Left lung (tissue), 10 donors: ENCODE measurements around the gene SMIM29. TPM values are rescaled to one million over a fixed set of nuclear protein-coding genes. Genes with fewer than 3 reads are reported as not detected.

Experiments
- ATAC-seq: fragments of 200-7000 bp; cut with Tn5 transposase; one replicate; pipeline ENCODE4 v1.9.1; 2020; ENCODE audit warnings: moderate library complexity
- DNase-seq, 4 donors: peaks; one replicate each; pipeline ENCODE4 v3.0.0-alpha.2; 2013 to 2020
- H3K27ac ChIP-seq, 2 donors: fragments of 200-600 bp; sonication (generic) in 1 of 2; one replicate each; pipeline versions ENCODE4 v1.5.0 to v1.8.0; 2020 to 2021
- H3K27me3 ChIP-seq, 2 donors: fragments of 200-600 bp; sonication (generic) in 1 of 2; one replicate each; pipeline versions ENCODE4 v1.5.0 to v1.8.0; 2020 to 2021
- H3K36me3 ChIP-seq, 2 donors: fragments of 200-600 bp; sonication (generic) in 1 of 2; one replicate each; pipeline versions ENCODE4 v1.5.0 to v1.8.0; 2020 to 2021
- H3K4me1 ChIP-seq, 2 donors: fragments of 200-600 bp; one replicate each; pipeline ENCODE4 v1.8.0; 2021
- H3K4me3 ChIP-seq, 2 donors: fragments of 200-600 bp; sonication (generic) in 1 of 2; one replicate each; pipeline versions ENCODE4 v1.5.0 to v1.8.0; 2020 to 2021; ENCODE audit warnings: mild to moderate bottlenecking in 1 of 2
- H3K9me3 ChIP-seq, 2 donors: fragments of 200-600 bp; sonication (generic) in 1 of 2; one replicate each; pipeline versions ENCODE4 v1.5.0 to v1.8.0; 2020 to 2021
- CTCF ChIP-seq, 2 donors: fragments of 200-600 bp; sonication (generic) in 1 of 2; IDR thresholded peaks; one replicate each; pipeline versions ENCODE4 v1.5.0 to v1.8.0; 2021; ENCODE audit warnings: antibody characterized with exemption in 2 of 2
- intact Hi-C, 2 donors: fragments of 100-400 bp; cut with DNase I; formaldehyde crosslinking; loops; one replicate each; pipeline versions ENCODE4 v1.11.2 to v1.14.2; 2022
- polyA plus RNA-seq, 6 donors: library from polyadenylated mRNA; unstranded; fragments of 120-200 nt; gene quantifications; one replicate each; pipeline ENCODE4 v1.2.1, GENCODE V29; 2013; ENCODE audit not compliant: insufficient read length in 6 of 6
- total RNA-seq, 2 donors: library from RNA; stranded (reverse); fragmentation: NEBNext Ultra II Directional; extraction: Animal tissue kit (Norgen Biotek cat#: 25700); gene quantifications; one replicate each; pipeline ENCODE4 v1.2.1, GENCODE V29; 2021
- donor health status: DM: no; HTN: yes; CAD: no.
- donor health status: DM: no; HTN: no; CAD: no.

Gene SMIM29
- total and polyA plus RNA-seq, 8 donors = 11.0 to 38.9 (median 13.4) TPM

DNA sequence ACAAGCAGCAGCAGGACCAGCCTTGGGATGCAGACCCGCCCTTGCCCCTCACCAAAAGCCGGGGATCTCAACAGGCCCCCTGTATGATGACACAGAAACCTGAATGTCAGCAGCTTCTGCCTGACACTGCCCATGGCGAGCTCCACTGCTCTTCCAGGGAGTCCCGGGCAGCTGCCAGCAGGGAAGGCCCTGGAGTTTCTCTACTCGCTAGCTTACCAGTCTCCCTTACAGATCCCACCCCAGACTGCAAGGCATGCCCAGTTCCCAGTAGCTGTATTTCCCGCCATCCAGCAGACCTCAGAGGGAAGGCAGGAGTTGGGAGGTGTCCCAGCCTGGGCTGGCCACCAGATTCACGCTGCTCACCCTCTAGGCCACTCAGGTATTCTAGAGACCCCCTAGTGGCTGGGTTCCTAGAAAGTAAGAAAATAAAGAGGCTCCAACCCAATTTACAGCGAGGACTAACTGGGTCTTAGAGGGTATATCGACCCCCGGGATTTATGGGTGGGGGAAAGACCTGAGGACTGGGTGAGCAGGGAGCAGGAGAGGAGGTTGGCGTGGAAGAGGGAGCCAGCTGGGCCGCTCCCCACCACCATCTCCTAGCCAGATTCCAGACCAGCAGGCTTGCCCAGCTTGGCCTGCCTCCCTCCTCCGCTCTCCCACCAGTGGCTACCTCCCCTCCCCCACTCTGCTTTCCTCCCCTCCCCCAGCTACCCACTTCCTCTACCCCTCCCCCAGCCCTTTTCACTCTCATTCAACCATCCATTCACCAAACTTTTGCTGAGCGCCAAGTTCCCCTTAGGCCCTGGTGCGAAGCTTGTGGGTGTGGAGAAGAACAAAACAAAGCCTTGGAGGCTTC, 21.8 kb downstream of the SMIM29 start:
- H3K9me3 ChIP-seq = no peaks in the 10 kb centered on the region
- H3K27me3 ChIP-seq = no peaks in the 10 kb centered on the region
- peaks cover 10 to 34% of the 10 kb centered on the region in 2 donors for H3K4me1 ChIP-seq
- H3K27ac ChIP-seq = no peak overlapping the region
- H3K4me3 ChIP-seq = no peak overlapping the region
- intact Hi-C loops = no loop called here
- no peaks in the 10 kb centered on the region for H3K36me3 ChIP-seq
- no peak for TF ChIP-seq CTCF (IDR thresholded peaks at IDR 0.05)
- DNase-seq (no peak), ATAC-seq (no peak)

GRCh38 chr6:34226066-34226465, 22.7 kb downstream of the SMIM29 start:
- Histone ChIP-seq H3K4me1 (peaks cover 10 to 34% of the 10 kb centered on the region in 2 donors), H3K4me3 (no peak overlapping the region), H3K27me3 (no peaks in the 10 kb centered on the region), H3K9me3 (no peaks in the 10 kb centered on the region), H3K27ac (no peak overlapping the region), H3K36me3 (no peaks in the 10 kb centered on the region)
- TF ChIP-seq CTCF (IDR thresholded peaks at IDR 0.05) = no peak
- no peak for DNase-seq
- intact Hi-C loops = no loop called here
- no peak for ATAC-seq

DNA sequence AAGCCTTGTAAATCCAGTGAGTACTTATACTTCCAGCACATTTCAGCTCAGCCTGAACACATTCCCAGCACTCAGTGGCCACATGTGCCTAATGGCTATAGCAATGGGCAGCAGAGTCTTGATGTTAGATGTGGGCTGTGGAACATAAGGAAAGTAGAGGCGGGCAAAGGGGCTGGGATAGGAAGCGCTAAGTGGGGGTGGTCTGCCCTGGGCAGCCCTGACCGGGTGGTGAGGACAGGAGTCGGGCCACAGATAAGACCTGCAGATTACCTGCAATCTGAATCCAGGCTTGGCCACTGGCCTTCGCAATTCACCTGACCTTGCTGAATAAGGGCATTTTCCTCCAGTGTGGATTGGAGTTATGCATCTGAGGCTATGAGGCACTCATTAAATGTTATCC, 23.3 kb downstream of the SMIM29 start:
- no peaks in the 10 kb centered on the region for H3K27me3 ChIP-seq
- ATAC-seq (no peak), DNase-seq (no peak)
- H3K4me3 ChIP-seq = no peak overlapping the region
- no peaks in the 10 kb centered on the region for H3K9me3 ChIP-seq
- H3K27ac ChIP-seq = no peak overlapping the region
- no peak for TF ChIP-seq CTCF (IDR thresholded peaks at IDR 0.05)
- intact Hi-C loops = no loop called here
- no peaks in the 10 kb centered on the region for H3K36me3 ChIP-seq
- H3K4me1 ChIP-seq = peaks cover 10 to 34% of the 10 kb centered on the region in 2 donors

GRCh38 chr6:34223956-34224940, 24.6 kb downstream of the SMIM29 start:
- Histone ChIP-seq H3K36me3 (no peaks in the 10 kb centered on the region), H3K9me3 (no peaks in the 10 kb centered on the region), H3K27me3 (no peaks in the 10 kb centered on the region), H3K4me3 (peak overlapping the region; percentile 47 to 49), H3K27ac (peak overlapping the region; percentile 91 to 96), H3K4me1 (peaks cover 10 to 34% of the 10 kb centered on the region in 2 donors)
- DNase-seq (peak; percentile 87 to 99 (median 92)), ATAC-seq (peak; percentile 98)
- TF ChIP-seq CTCF (IDR thresholded peaks at IDR 0.05) = no peak
- intact Hi-C loops = no loop called here
